ENCODE measurements around the gene B3GNT3. TPM values are rescaled to one million over a fixed set of nuclear protein-coding genes. Genes with fewer than 3 reads are reported as not detected.

B3GNT3 gene
- total and polyA plus RNA-seq, 2 of the 13 experiments (the other 11 are each of a cell fraction or from before 2014, with no cell fraction given) = 0.86 to 4.0 TPM

DNA sequence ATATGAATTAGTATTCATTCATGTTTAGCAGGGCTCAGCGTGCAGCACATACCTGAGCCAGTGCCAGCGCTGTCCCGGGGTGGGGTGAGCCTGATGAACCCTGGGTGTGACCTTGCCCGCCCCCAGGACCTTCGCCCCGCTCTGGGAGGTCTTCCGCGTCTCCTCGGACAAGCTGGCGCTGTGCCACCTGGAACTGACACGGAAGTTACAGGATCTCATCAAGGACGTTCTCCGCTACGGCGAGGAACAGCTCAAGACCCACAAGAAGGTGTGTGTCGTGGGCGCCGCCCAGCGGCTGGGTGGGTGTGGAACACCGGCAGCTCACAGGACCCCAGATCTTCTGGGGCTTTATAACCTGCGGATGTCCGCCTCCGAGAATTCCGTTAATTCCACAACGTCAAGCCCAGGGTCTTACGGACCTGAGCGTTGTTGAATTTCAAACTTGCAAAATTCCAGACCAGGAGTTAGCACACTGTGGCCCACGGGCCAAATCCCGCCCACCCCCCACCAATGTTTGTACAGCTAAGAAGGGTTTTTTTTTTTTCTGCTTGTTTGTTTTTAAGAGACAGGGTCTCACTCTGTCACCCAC, 28.3 kb upstream of the B3GNT3 start (continued):
- TF ChIP-seq NFKB2 (CRISPR knock-in tag; IDR thresholded peaks at IDR 0.05; ENCODE audit: borderline replicate concordance) = peak; percentile 89; the same call in 1 of the 2 replicates
- TF ChIP-seq, protein P1, sequence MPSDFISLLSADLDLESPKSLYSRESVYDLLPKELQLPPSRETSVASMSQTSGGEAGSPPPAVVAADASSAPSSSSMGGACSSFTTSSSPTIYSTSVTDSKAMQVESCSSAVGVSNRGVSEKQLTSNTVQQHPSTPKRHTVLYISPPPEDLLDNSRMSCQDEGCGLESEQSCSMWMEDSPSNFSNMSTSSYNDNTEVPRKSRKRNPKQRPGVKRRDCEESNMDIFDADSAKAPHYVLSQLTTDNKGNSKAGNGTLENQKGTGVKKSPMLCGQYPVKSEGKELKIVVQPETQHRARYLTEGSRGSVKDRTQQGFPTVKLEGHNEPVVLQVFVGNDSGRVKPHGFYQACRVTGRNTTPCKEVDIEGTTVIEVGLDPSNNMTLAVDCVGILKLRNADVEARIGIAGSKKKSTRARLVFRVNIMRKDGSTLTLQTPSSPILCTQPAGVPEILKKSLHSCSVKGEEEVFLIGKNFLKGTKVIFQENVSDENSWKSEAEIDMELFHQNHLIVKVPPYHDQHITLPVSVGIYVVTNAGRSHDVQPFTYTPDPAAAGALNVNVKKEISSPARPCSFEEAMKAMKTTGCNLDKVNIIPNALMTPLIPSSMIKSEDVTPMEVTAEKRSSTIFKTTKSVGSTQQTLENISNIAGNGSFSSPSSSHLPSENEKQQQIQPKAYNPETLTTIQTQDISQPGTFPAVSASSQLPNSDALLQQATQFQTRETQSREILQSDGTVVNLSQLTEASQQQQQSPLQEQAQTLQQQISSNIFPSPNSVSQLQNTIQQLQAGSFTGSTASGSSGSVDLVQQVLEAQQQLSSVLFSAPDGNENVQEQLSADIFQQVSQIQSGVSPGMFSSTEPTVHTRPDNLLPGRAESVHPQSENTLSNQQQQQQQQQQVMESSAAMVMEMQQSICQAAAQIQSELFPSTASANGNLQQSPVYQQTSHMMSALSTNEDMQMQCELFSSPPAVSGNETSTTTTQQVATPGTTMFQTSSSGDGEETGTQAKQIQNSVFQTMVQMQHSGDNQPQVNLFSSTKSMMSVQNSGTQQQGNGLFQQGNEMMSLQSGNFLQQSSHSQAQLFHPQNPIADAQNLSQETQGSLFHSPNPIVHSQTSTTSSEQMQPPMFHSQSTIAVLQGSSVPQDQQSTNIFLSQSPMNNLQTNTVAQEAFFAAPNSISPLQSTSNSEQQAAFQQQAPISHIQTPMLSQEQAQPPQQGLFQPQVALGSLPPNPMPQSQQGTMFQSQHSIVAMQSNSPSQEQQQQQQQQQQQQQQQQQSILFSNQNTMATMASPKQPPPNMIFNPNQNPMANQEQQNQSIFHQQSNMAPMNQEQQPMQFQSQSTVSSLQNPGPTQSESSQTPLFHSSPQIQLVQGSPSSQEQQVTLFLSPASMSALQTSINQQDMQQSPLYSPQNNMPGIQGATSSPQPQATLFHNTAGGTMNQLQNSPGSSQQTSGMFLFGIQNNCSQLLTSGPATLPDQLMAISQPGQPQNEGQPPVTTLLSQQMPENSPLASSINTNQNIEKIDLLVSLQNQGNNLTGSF (CRISPR knock-in tag; IDR thresholded peaks at IDR 0.05) = no peak
- TF ChIP-seq ZNF749 (CRISPR knock-in tag; IDR thresholded peaks at IDR 0.05; ENCODE audit: borderline replicate concordance) = no peak
- TF ChIP-seq ZNF274 (CRISPR knock-in tag; IDR thresholded peaks at IDR 0.05) = no peak
- TF ChIP-seq ZNF614 (CRISPR knock-in tag; IDR thresholded peaks at IDR 0.05; ENCODE audit: borderline replicate concordance) = 0 out of 2 replicates have a peak, but pooled peaks have one; percentile 17
- TF ChIP-seq ZFP82 (CRISPR knock-in tag; IDR thresholded peaks at IDR 0.05; ENCODE audit: borderline replicate concordance) = no peak
- no peak for TF ChIP-seq SMARCC2 (IDR thresholded peaks at IDR 0.05)
- 0 out of 2 replicates have a peak, but pooled peaks have one; percentile 40 for TF ChIP-seq ZNF572 (CRISPR knock-in tag; IDR thresholded peaks at IDR 0.05)
- TF ChIP-seq NRL (CRISPR knock-in tag; IDR thresholded peaks at IDR 0.05; ENCODE audit: borderline replicate concordance) = no peak
- TF ChIP-seq CHD4 (IDR thresholded peaks at IDR 0.05; ENCODE audit: borderline replicate concordance, low read length) = no peak
- TF ChIP-seq SOX5 (CRISPR knock-in tag; IDR thresholded peaks at IDR 0.05; ENCODE audit: borderline replicate concordance) = peak; percentile 38; the same call in 1 of the 2 replicates
- peak; percentile 60; the same call in 1 of the 2 replicates for TF ChIP-seq NR2C2 (CRISPR knock-in tag; IDR thresholded peaks at IDR 0.05; ENCODE audit: borderline replicate concordance)
- peak; percentile 63; the same call in 1 of the 2 replicates for TF ChIP-seq ERF (CRISPR knock-in tag; IDR thresholded peaks at IDR 0.05)
- TF ChIP-seq, protein P2, sequence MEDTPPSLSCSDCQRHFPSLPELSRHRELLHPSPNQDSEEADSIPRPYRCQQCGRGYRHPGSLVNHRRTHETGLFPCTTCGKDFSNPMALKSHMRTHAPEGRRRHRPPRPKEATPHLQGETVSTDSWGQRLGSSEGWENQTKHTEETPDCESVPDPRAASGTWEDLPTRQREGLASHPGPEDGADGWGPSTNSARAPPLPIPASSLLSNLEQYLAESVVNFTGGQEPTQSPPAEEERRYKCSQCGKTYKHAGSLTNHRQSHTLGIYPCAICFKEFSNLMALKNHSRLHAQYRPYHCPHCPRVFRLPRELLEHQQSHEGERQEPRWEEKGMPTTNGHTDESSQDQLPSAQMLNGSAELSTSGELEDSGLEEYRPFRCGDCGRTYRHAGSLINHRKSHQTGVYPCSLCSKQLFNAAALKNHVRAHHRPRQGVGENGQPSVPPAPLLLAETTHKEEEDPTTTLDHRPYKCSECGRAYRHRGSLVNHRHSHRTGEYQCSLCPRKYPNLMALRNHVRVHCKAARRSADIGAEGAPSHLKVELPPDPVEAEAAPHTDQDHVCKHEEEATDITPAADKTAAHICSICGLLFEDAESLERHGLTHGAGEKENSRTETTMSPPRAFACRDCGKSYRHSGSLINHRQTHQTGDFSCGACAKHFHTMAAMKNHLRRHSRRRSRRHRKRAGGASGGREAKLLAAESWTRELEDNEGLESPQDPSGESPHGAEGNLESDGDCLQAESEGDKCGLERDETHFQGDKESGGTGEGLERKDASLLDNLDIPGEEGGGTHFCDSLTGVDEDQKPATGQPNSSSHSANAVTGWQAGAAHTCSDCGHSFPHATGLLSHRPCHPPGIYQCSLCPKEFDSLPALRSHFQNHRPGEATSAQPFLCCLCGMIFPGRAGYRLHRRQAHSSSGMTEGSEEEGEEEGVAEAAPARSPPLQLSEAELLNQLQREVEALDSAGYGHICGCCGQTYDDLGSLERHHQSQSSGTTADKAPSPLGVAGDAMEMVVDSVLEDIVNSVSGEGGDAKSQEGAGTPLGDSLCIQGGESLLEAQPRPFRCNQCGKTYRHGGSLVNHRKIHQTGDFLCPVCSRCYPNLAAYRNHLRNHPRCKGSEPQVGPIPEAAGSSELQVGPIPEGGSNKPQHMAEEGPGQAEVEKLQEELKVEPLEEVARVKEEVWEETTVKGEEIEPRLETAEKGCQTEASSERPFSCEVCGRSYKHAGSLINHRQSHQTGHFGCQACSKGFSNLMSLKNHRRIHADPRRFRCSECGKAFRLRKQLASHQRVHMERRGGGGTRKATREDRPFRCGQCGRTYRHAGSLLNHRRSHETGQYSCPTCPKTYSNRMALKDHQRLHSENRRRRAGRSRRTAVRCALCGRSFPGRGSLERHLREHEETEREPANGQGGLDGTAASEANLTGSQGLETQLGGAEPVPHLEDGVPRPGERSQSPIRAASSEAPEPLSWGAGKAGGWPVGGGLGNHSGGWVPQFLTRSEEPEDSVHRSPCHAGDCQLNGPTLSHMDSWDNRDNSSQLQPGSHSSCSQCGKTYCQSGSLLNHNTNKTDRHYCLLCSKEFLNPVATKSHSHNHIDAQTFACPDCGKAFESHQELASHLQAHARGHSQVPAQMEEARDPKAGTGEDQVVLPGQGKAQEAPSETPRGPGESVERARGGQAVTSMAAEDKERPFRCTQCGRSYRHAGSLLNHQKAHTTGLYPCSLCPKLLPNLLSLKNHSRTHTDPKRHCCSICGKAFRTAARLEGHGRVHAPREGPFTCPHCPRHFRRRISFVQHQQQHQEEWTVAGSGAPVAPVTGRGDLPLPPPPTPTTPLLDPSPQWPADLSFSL (CRISPR knock-in tag; IDR thresholded peaks at IDR 0.05) = no peak
- no peak for TF ChIP-seq ZNF335 (CRISPR knock-in tag; IDR thresholded peaks at IDR 0.05)
- TF ChIP-seq MYC (CRISPR knock-in tag; IDR thresholded peaks at IDR 0.05; ENCODE audit: borderline replicate concordance) = peak; percentile 46; the same call in 1 of the 2 replicates
- TF ChIP-seq ATF1 (CRISPR knock-in tag; IDR thresholded peaks at IDR 0.05) = no peak

Data from HepG2 (cell line).